HG03280 (cell line): ENCODE data around the gene AGFG1.

Experiments
- ATAC-seq: cut with Tn5 transposase; IDR thresholded peaks from one replicate; pipeline ENCODE4 v1.9.1; 2021; ENCODE audit warnings: mild to moderate bottlenecking, moderate library complexity; ENCODE audit not compliant: unreplicated experiment

The AGFG1 gene

GRCh38 chr2:227461811-227462461, 10.0 kb upstream of the AGFG1 start:
- peak; percentile 26 for ATAC-seq

DNA sequence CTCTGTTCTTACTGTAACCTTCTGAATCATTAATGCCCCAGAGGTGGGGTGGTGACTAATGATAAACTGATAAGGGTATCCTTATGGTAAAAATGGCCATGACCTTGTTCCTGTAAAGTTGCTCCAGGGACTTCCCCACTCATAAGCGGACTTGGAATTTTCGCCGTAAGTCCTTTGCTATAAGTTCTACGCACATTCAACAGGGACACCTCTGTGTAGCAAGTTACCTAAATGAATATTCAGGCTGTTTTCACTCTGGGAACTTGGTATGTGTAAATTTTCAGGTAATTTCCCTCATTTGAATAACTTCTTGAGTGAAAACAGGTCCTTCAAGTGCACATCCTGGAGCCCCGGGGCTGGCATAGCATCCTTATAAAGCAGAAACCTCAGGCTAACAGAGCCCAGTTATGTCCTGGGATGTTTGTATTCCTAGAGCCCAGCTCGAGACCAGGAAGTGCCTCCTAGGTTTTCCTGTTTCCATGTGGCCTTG, 9.4 kb upstream of the AGFG1 start:
- peak; percentile 51 for ATAC-seq

DNA sequence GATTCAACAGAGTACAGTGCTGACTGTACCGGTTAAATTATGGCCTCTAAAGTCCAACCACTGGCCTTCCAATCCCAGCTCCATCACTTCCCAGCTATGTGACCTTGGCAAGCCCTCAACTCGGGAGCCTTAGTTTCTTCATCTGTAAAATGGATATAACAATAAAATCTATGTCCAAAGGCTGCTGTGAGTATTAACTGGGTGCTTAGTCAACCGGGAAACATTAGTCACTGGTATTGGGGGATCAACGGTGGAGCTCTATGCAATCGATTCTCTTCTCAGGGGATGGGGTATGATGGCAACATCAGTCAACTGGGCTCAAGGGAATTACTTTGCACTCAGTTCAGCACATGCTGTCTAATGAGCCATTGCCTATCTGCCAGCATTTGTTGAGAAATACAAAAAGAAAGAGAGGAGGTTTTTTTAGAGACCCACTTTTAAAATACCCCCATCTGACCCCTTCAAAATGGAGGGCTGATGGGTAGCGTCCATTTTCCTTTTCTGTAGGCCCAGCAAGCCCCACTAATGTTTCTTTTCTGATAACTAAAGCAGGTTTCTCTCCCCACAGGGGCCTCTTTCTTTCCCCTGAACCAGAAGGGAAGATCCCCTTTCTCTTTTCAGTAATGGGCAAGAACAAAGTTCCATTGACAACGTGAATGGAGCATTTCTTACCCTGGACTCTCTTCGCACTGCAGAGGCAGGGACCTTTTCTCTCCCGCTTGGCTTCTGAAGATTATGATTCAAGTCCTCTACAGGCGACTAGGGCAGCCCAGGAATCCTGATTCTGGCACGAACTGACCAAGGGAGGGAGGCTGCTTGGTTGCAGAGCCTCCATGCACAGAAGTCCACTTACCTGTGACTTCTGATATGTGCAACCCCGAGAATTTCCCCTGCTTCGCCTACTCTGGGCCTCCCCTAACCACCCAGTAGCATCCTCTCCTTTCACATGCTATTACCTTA, 8.7 kb upstream of the AGFG1 start:
- peak; percentile 28 for ATAC-seq

- ATAC-seq = no peak
Observed at GRCh38 chr2:227464361-227464760, 7.6 kb upstream of the AGFG1 start.

- ATAC-seq = no peak
Observed at GRCh38 chr2:227464851-227465250, 7.1 kb upstream of the AGFG1 start.

GRCh38 chr2:227466887-227467600, 4.9 kb upstream of the AGFG1 start:
- ATAC-seq = no peak

GRCh38 chr2:227471412-227471811, 544 bp upstream of the AGFG1 start:
- no peak for ATAC-seq

GRCh38 chr2:227472265-227473121, 537 bp downstream of the AGFG1 start:
- ATAC-seq = peak; percentile 67

DNA sequence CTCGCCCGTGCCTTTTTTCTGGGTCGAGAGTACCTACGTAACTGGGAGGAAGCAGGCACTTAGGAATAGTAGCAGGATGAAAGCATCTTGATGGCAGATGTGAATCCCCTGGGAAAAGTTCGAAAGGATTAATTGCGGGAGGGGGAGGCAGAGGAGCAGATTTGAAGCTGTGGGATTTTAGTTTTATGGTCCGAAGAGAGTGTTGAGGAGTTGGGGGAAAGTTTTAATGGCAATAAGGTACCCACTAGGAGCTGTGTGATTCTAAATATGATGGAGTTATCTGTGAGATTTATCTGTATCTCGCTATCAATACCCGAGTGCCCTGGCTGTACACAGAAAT, 1.1 kb downstream of the AGFG1 start:
- ATAC-seq = no peak

- ATAC-seq = no peak
Observed at GRCh38 chr2:227473806-227474205, 1.9 kb downstream of the AGFG1 start.

DNA sequence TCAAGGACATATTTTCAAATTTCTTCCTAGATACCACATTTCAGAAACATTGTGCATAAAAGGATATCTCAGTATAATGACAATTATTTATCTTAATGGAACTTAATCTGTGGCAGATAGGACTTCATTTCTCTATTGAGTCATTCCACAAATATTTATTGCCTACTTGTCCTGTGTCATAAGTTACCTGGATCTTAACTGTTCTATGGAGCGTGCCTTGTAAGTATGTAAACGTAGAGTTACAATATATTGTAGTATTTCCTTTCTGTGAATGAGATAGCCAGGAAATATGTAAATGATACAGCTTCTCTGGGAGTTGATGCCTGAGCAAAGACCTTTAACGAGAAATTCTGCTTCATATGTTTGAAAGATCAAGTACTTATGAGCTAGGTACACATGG, 2.5 kb downstream of the AGFG1 start:
- no peak for ATAC-seq

DNA sequence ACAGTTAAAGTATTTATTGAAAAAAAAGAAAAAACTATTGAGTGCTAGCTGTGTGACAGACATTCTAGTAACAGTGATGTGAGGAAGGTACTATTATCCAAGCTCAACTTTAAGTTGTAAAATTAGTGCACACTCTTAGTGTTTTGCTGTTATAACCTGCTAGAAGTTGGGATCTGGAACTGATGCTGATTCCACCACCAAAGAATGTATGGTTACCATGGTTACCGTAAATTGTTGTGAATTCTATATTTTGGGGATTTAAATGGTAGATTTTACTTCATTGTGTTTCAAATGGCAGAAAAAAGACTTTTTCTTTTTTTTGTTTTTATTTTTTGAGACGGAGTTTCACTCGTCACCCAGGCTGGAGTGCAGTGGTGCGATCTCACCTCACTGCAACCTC, 5.3 kb downstream of the AGFG1 start:
- no peak for ATAC-seq

DNA sequence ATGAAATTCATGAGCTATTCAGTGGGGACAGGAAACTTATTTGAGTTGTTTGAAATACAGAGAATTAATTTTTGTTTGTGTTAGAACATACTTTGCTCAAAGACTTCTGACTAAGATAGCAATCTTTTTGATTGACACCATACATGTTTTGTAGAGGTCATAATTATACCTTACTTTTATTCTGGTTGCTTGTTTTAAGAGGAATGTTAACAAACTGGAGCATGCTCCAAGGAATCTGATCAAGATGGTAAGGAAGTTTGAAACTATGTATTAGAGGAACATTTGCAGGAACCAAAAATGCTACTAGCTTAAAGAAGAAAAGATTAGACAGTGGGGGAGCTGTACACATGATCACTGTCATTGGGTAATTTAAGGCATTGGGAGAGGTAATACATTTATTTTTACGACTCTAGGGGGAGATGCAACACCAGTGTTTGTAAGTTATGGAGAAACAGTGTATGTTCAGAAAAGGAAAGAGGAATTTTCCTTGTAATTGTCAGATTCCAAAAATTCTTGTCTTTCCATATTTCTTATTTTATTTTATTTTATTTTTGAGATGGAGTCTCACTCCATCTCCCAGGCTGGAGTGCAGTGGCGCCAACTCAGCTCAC, 8.0 kb downstream of the AGFG1 start:
- ATAC-seq = peak; percentile 35

DNA sequence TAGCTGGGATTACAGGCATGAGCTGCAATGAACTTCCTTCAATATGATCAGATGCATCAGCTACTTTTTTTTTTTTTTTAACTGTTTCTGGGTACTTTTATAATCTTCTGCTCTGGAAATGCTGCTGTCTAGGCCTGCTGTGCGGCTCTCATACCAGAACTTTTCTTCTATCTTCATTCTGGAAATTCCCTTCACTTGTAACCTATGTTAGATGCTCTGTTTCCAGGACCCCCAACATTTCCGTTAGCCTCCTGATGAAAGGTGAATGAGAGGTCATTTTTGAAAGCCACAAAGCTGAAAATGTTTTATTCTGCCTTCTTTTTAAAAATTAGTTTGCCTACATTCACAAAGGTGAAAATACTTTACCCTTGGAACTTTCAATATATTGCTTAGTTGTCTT, 8.6 kb downstream of the AGFG1 start:
- no peak for ATAC-seq

DNA sequence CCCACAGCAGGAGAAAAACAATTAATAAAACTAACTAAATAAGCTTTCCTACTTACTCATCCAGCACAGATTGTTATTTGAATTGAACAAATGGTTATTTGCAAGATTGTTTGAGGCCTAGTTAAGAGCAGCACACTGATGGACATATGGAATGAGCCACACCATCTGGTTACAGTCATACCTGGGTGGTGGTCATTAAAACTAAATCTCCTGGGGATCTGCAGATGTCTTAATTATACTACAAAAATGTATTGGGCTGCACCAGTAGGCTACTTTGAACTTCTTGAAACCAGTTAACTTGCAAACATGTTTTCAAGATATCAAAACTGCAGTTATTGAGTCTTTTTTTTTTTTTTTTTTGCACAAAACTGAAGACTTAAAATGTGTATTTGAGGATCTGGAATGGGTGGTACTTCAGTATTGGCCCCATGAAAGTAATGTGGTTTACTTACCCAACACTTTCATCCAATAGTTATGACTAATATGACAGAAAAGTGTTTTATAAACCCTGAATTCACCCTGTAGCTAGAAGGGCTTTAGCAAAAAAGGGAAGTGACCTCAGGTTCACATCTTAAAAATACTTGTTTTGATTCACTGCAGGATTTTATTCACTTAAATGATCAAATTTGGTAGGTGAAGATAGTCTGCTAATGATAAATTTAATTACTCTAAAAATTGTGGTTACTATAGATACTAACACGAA, 10.8 kb downstream of the AGFG1 start:
- ATAC-seq = peak; percentile 88

DNA sequence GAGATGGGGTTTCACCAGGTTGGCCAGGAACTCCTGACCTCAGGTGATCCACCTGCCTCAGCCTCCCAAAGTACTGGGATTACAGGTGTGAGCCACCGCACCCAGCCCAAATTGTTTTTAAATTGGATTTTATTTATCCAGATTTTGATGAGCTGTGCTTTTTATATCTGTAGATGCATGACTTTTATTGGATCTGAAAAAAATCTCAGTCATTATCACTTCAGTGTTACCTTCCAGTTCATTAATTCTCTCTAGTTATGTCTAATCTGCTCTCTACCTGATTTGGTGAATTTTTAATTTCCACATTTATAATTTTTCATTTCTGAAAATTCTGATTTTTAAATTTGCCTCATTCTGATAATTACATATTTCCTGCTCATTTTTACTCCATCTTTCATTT, 13.5 kb downstream of the AGFG1 start:
- ATAC-seq = no peak

DNA sequence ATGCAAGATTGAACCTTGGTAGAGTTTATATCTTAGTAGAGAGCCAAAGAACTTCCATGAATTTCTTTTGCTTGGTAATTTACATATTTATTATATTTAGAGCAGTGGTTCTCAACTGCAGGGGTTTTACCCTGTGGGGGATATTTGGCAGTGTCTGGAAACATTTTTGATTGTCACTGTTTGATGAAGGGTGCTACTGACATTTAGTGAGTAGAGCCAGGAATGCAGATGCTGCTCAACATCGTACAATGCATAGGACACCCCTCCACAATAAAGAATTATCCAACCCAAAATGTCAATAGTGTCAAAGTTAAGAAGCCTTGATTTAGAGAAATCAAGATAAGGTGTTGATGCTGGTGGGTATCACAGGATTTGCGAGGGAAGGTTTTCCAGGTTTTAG, 14.7 kb downstream of the AGFG1 start:
- ATAC-seq = no peak

- no peak for ATAC-seq
Observed at GRCh38 chr2:227488045-227488444, 16.1 kb downstream of the AGFG1 start.

- ATAC-seq = no peak
Observed at GRCh38 chr2:227491386-227491785, 19.4 kb downstream of the AGFG1 start.

GRCh38 chr2:227493524-227493923, 21.6 kb downstream of the AGFG1 start:
- ATAC-seq = no peak
